ENCODE results near the gene TMEM255A. TPM values are rescaled to one million over a fixed set of nuclear protein-coding genes. Genes with fewer than 3 reads are reported as not detected.

Gene TMEM255A
- total RNA-seq, 4 donors from 2014 or later = 0.20 to 2.9 (median 0.67) TPM; not detected in 1

DNA sequence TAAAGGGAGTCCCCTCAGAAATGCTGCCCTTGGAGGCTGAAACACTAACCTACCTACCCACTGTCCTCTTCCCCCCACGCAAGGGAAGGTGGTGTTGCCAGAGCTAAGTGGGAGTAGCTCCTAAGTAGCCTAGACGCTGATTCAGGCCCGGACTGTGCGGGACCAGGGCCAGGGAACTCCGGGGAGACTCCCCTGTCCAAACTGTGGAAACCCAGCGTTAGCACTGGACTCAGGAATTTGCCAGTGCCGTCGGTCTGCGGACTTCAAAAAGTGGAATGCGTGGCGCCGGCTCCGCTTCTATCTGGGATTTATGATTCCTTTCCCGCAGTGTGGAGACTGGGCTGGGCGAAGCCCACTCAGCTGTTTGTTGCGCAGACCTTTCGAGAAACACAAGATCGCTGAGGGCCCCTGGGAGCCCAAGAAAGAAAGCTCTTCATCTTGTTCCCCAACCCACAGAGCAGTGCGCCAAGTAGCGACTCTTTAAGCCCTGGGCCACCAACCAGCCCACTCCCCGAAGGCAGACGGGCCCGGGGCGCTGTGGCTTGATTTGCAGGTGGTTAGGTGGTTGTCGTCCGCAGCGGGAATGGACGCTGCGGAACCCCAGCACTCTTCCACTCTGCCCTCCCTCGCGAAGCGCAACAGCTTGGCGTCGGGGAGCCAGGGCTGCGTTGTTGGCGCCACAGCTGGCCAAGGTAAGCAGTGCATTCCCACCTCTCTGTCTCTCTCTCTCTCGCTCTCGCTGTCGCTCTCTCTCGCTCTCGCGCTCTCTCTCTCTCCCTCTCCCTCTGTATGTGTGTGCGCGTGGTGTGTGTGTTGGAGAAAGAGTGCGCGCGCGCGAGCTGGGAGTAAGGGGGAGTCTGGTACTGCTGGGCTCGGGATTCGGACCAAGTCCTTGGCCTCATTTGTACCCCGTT, 2.0 kb downstream of the TMEM255A start:
- Histone ChIP-seq H3K36me3 (no peaks in the 10 kb centered on the region), H3K27me3 (peaks cover 3% of the 10 kb centered on the region), H3K9me3 (no peaks in the 10 kb centered on the region), H3K4me3 (replicated peaks in 1 of 3) (peak overlapping the region in 1 of 3 donors; percentile 31), H3K4me1 (peaks cover 4 to 8% of the 10 kb centered on the region in 2 donors), H3K27ac (peak overlapping the region in 1 of 3 donors; percentile 30)
- 2 to 3% methylated on average over 16 to 18 of the region's 52 CpGs for WGBS, 2 donors
- DNase-seq = peak; percentile 74 to 80
- intact Hi-C loops (cut with DNase I) = no loop called here
- peak in 1 of 2 donors; percentile 32 for TF ChIP-seq POLR2A (IDR thresholded peaks at IDR 0.05)
- TF ChIP-seq, protein P1, sequence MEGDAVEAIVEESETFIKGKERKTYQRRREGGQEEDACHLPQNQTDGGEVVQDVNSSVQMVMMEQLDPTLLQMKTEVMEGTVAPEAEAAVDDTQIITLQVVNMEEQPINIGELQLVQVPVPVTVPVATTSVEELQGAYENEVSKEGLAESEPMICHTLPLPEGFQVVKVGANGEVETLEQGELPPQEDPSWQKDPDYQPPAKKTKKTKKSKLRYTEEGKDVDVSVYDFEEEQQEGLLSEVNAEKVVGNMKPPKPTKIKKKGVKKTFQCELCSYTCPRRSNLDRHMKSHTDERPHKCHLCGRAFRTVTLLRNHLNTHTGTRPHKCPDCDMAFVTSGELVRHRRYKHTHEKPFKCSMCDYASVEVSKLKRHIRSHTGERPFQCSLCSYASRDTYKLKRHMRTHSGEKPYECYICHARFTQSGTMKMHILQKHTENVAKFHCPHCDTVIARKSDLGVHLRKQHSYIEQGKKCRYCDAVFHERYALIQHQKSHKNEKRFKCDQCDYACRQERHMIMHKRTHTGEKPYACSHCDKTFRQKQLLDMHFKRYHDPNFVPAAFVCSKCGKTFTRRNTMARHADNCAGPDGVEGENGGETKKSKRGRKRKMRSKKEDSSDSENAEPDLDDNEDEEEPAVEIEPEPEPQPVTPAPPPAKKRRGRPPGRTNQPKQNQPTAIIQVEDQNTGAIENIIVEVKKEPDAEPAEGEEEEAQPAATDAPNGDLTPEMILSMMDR (IDR thresholded peaks at IDR 0.05) = peak in 4 of 6 experiments; percentile 50 to 62 (median 54)

DNA sequence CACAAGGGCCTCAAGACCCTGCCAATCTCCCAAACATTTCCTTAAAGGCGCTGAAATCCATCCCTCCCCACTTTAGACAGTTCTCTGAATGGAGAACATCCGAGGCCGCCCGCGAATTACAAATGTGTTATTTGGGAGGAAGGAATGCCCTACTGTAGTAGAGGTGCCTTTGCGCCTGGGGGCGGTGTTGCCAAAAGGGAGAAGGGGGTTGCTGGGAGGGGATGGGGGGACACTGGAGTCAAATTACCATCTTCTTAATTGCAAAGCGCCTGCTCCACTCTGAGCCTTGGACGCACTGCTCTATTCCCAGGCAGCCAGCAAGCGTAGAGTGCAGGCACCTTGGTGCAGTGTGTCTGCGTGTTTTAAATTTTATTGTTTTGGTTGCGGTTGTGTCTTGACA, 2.7 kb downstream of the TMEM255A start:
- peak; percentile 10 to 14 for DNase-seq
- H3K27me3 ChIP-seq = peaks cover 3% of the 10 kb centered on the region
- TF ChIP-seq POLR2A (IDR thresholded peaks at IDR 0.05) = no peak
- TF ChIP-seq, protein P1 (IDR thresholded peaks at IDR 0.05) = no peak
- no peak overlapping the region for H3K27ac ChIP-seq
- H3K36me3 ChIP-seq = no peaks in the 10 kb centered on the region
- intact Hi-C loops (cut with DNase I) = no loop called here
- no peak overlapping the region for H3K4me3 ChIP-seq (replicated peaks in 1 of 3)
- 11 to 27% methylated on average over 8 to 9 of the region's 12 CpGs for WGBS, 2 donors
- H3K9me3 ChIP-seq = no peaks in the 10 kb centered on the region
- peaks cover 4 to 8% of the 10 kb centered on the region in 2 donors for H3K4me1 ChIP-seq

DNA sequence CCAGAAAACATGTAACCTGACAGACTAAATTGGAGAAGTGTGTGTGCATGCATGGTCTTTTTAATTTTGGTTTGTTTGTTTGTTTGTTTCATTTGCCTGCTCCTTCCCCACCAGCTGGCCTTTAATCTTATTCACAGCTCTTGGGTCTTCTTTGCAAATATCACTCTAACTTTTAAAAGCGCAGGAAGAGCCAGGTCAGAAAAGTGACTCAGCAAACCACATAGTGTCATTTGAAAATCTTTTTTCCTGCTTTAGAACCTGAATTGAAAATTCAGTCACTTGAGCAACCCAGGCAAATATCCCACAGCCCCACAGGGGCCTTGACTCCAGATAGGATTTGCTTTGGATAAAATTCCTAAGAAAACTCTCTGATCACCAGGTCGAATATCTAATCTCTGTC, 4.6 kb downstream of the TMEM255A start:
- intact Hi-C loops (cut with DNase I) = no loop called here
- Histone ChIP-seq H3K4me1 (peaks cover 4 to 12% of the 10 kb centered on the region in 2 donors), H3K9me3 (no peaks in the 10 kb centered on the region), H3K36me3 (no peaks in the 10 kb centered on the region), H3K4me3 (replicated peaks in 1 of 3) (no peak overlapping the region), H3K27ac (no peak overlapping the region), H3K27me3 (peaks cover 3% of the 10 kb centered on the region)
- no peak for TF ChIP-seq POLR2A (IDR thresholded peaks at IDR 0.05)
- TF ChIP-seq, protein P1 (IDR thresholded peaks at IDR 0.05) = no peak
- no peak for DNase-seq
- WGBS, 2 donors = 86 to 90% methylated on average over 2 of the region's 2 CpGs

DNA sequence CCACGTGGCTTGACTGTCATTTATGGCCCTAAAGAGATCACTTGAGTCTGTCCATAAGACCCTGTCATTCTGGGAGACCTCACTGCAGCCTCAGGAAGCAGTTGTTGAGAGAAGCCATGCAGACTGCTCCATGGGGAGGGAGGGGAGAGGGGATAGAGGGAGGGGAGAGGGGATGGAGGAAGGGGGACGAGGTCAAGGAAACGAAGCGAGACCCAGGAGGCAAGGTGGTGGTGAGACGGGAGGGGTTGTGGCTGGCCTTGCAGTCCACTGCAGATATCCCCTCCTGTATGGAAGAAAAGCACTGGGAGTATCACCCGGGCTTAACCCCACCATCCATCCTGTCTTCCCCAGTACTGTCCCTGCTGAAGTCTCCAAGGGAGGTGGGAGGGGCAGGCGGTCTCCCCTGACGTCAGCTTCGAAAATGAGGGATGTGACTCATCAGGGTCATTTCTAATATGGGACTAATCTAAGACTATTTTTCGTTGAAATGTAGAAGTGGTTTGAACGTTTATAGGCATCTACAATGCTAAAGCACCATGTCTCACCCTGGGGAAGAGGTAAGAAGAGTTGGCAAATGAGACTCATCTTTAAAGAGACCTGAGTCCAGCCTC, 5.6 kb downstream of the TMEM255A start:
- intact Hi-C loops (cut with DNase I) = no loop called here
- no peak for DNase-seq
- Histone ChIP-seq H3K9me3 (no peaks in the 10 kb centered on the region), H3K36me3 (no peaks in the 10 kb centered on the region), H3K27ac (no peak overlapping the region), H3K4me3 (replicated peaks in 1 of 3) (no peak overlapping the region), H3K27me3 (peaks cover 3% of the 10 kb centered on the region), H3K4me1 (peaks cover 4 to 12% of the 10 kb centered on the region in 2 donors)
- 40 to 57% methylated on average over 11 of the region's 11 CpGs for WGBS, 2 donors
- TF ChIP-seq POLR2A (IDR thresholded peaks at IDR 0.05) = no peak
- TF ChIP-seq, protein P1 (IDR thresholded peaks at IDR 0.05) = no peak

DNA sequence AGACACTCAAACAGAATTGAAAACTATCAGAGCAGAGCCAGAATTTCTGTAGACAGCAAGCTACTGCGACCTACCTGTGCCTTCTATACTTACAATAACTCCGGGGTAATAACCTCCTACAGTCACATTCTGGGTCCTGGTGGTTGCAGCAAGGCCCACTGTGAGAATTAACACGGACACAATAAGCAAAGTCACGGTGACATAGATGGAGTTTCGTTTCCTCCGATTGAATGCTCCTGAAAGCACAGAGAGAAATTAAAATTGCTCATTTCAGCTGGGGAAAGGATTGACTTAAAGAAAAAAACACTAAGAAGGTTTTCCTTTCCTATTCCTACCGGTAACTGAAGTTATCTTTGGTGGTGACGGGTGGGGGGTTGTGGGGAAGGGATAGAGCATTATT, 7.0 kb downstream of the TMEM255A start:
- 81 to 86% methylated on average over 8 of the region's 8 CpGs for WGBS, 2 donors
- no peak for DNase-seq
- H3K36me3 ChIP-seq = no peaks in the 10 kb centered on the region
- H3K4me3 ChIP-seq (replicated peaks in 1 of 3) = no peak overlapping the region
- peaks cover 3% of the 10 kb centered on the region for H3K27me3 ChIP-seq
- no peak overlapping the region for H3K27ac ChIP-seq
- no peak for TF ChIP-seq POLR2A (IDR thresholded peaks at IDR 0.05)
- TF ChIP-seq, protein P1 (IDR thresholded peaks at IDR 0.05) = no peak
- H3K4me1 ChIP-seq = peaks cover 4 to 5% of the 10 kb centered on the region in 2 donors
- intact Hi-C loops (cut with DNase I) = no loop called here
- no peaks in the 10 kb centered on the region for H3K9me3 ChIP-seq
